ENCODE measurements around the gene IFT74.

IFT74 gene

GRCh38 chr9:26955921-26956859, at the start of gene IFT74:
IFT74 (plus strand) TSS chr9:26956412; CDS start chr9:26961968, 5,556 bp downstream.
- peak; percentile 94 for DNase-seq

GRCh38 chr9:26913138-26913668, 43.0 kb upstream of the IFT74 start:
- DNase-seq, result no peak

GRCh38 chr9:26919698-26920097, 36.5 kb upstream of the IFT74 start:
- DNase-seq, result no peak

GRCh38 chr9:26925609-26926008, 30.6 kb upstream of the IFT74 start:
- no peak for DNase-seq

GRCh38 chr9:26928902-26929495, 27.2 kb upstream of the IFT74 start:
- DNase-seq, result no peak

GRCh38 chr9:26935847-26936246, 20.4 kb upstream of the IFT74 start:
- no peak for DNase-seq

- DNase-seq, result no peak
Measured at GRCh38 chr9:26937816-26938371, 18.3 kb upstream of the IFT74 start.

- no peak for DNase-seq
Measured at GRCh38 chr9:26939955-26940711, 16.1 kb upstream of the IFT74 start.

GRCh38 chr9:26940779-26941178, 15.4 kb upstream of the IFT74 start:
- DNase-seq, result no peak

GRCh38 chr9:26945591-26945990, 10.6 kb upstream of the IFT74 start:
- no peak for DNase-seq

- DNase-seq, result peak; percentile 93
Measured at GRCh38 chr9:26946753-26947727, 9.2 kb upstream of the IFT74 start, which contains the start of gene PLAA. PLAA (minus strand) TSS chr9:26947242; CDS start chr9:26947045, 197 bp downstream.

- peak; percentile 62 for DNase-seq
Measured at GRCh38 chr9:26947736-26948135, 8.5 kb upstream of the IFT74 start.

- DNase-seq, result no peak
Measured at GRCh38 chr9:26949637-26950069, 6.6 kb upstream of the IFT74 start.

GRCh38 chr9:26950521-26950920, 5.7 kb upstream of the IFT74 start:
- no peak for DNase-seq

GRCh38 chr9:26951794-26952193, 4.4 kb upstream of the IFT74 start:
- no peak for DNase-seq

GRCh38 chr9:26954050-26954508, 2.1 kb upstream of the IFT74 start:
- DNase-seq, result no peak

- DNase-seq, result no peak
Measured at GRCh38 chr9:26955222-26955903, 849 bp upstream of the IFT74 start.

- DNase-seq, result no peak
Measured at GRCh38 chr9:26956860-26957233, 635 bp downstream of the IFT74 start.

GRCh38 chr9:26971721-26972120, 15.5 kb downstream of the IFT74 start:
- no peak for DNase-seq

- DNase-seq, result no peak
Measured at GRCh38 chr9:26973989-26974388, 17.8 kb downstream of the IFT74 start.

GRCh38 chr9:26974927-26975326, 18.7 kb downstream of the IFT74 start:
- no peak for DNase-seq

Data from activated CD8-positive, alpha-beta memory T cell treated with anti-CD3 and anti-CD28 coated beads for 24 hours (primary cell).